GM18951 (cell line): ENCODE measurements around the gene CACNA1G.

Experiments used
- POLR2A ChIP-seq: IDR thresholded peaks from 4 replicates; pipeline ENCODE4 v1.6.1; 2011; ENCODE audit warnings: mild to moderate bottlenecking; ENCODE audit not compliant: insufficient read length, insufficient read depth; ENCODE audit errors: extremely low read depth
- in situ Hi-C: fragments of 300-500 bp; cut with MboI; formaldehyde crosslinking; loops from one replicate; pipeline ENCODE4 v1.12.0; 2022; ENCODE audit warnings: low sequenced_read_pairs, mixed read lengths, inconsistent platforms; ENCODE audit not compliant: unreplicated experiment

CACNA1G gene

GRCh38 chr17:50613007-50613992, 52.8 kb downstream of the CACNA1G start:
- TF ChIP-seq POLR2A: no peak
- in situ Hi-C loops: no loop called here

DNA sequence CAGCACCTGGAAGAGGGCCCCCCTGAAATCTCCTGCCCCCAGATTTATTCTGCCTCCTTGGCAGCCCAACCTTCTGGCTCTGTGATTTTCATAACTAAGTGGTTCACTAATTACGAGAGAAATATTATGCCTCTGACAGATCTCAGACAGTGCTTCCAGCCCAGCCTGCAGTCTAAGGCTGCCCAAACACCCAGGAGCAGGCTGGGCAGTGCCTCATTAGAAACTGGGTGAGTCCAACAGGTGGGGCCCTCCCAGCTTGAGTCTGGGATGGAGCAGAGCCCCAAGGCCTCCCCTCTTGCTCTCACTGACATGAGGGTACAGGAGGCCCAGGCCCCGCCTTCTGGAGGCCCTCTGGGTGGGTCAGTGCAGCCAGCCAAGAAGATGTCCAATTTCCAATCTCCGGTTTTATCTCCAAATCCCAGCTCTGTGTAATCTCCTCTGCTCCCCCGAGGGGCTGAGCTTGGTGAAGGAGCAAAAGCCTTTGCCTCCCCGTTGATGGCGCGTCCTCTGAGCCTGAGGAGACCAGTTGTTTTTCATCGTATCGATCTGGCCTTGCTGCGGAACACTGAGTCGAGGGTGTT, 54.0 kb downstream of the CACNA1G start:
- no peak for TF ChIP-seq POLR2A

GRCh38 chr17:50615828-50616227, 55.3 kb downstream of the CACNA1G start:
- in situ Hi-C loops: no loop called here
- TF ChIP-seq POLR2A: no peak

More for the DNA sequence above, 54.0 kb downstream of the CACNA1G start:
- in situ Hi-C loops: no loop called here

DNA sequence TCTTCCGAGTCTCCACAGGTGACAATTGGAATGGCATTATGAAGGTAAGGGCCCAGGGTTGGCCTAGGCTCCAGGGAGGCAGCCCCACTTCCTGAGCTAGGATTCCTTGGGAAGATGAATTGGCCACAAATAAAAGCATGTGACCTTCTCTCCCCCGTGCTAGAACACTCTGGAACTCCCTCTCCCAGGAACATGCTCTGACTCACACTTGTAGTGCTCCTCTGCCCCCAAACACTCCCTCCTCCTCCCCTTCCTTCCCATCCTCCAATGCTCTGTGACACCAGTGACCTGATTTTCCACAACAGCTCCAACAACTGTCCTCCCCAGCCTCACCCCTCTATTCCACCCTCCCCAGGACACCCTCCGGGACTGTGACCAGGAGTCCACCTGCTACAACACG, 57.8 kb downstream of the CACNA1G start:
- in situ Hi-C loops: no loop called here
- no peak for TF ChIP-seq POLR2A

- no peak for TF ChIP-seq POLR2A
- in situ Hi-C loops: no loop called here
These were observed 58.4 kb downstream of the CACNA1G start for GRCh38 chr17:50618941-50619340.

GRCh38 chr17:50619489-50619888, 59.0 kb downstream of the CACNA1G start:
- no peak for TF ChIP-seq POLR2A
- in situ Hi-C loops: no loop called here

- in situ Hi-C loops: no loop called here
- TF ChIP-seq POLR2A: no peak
These were observed 59.7 kb downstream of the CACNA1G start for GRCh38 chr17:50620237-50620636.

DNA sequence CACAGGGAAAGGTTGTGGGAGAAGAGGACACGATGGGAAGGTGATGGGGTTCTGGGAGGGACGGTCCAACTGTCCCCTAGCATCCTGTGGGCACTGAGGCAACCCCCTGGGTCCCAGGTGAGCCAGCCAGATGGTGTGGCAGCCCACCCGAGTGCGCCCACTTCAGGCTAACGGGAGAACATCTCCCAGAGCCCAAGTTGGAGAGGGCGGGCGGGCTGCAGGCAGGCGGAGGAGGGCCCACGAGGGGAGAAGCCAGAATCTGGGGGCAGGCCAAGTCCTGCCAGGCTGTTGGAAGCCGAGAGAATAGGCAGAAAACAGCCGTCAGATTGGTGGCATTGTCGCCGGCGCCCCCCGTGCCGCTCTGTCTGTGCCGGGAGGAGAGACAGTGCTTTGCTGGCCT, 60.3 kb downstream of the CACNA1G start:
- TF ChIP-seq POLR2A: no peak
- in situ Hi-C loops: no loop called here

DNA sequence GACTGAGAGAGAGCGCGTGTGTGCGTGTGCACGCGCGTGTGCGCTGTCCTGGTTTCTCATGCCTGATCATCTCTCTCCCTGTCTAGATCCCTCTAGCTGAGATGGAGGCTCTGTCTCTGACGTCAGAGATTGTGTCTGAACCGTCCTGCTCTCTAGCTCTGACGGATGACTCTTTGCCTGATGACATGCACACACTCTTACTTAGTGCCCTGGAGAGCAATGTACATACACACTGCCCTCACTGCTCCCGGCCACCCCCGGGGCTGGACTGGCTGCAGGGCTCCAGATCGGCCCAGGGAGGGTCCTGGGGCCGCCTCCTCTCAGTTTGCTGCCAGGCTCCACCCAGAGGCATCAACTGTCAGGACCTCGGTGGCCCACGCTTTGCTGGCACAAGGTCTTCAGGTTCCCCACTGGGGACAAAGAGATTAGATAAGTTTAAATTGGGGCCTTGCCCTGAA, 61.1 kb downstream of the CACNA1G start:
- in situ Hi-C loops: no loop called here
- TF ChIP-seq POLR2A: no peak

DNA sequence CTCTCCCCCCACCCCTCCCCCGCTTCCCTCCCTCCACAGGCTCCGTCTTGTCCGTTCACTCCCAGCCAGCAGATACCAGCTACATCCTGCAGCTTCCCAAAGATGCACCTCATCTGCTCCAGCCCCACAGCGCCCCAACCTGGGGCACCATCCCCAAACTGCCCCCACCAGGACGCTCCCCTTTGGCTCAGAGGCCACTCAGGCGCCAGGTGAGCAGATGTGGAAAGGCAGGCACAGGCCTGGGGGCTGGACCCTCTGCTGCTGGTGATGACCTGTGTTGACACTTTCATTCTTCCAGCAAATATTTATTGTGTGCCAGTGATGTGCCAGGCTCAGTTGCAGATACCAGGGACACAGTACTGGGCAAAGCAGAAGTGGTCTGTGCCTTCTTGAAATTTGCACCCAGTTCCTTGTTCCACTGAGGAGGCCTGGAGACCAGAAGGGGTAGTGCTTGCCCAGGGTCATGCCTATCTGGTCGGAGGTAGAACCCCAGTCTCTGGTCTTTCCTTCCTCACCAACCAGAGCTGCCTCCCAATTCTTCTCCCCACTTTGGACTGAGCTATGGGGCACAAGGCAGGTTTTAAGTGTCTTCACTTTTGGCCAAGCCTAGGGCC, 63.9 kb downstream of the CACNA1G start:
- no peak for TF ChIP-seq POLR2A
- in situ Hi-C loops: no loop called here

DNA sequence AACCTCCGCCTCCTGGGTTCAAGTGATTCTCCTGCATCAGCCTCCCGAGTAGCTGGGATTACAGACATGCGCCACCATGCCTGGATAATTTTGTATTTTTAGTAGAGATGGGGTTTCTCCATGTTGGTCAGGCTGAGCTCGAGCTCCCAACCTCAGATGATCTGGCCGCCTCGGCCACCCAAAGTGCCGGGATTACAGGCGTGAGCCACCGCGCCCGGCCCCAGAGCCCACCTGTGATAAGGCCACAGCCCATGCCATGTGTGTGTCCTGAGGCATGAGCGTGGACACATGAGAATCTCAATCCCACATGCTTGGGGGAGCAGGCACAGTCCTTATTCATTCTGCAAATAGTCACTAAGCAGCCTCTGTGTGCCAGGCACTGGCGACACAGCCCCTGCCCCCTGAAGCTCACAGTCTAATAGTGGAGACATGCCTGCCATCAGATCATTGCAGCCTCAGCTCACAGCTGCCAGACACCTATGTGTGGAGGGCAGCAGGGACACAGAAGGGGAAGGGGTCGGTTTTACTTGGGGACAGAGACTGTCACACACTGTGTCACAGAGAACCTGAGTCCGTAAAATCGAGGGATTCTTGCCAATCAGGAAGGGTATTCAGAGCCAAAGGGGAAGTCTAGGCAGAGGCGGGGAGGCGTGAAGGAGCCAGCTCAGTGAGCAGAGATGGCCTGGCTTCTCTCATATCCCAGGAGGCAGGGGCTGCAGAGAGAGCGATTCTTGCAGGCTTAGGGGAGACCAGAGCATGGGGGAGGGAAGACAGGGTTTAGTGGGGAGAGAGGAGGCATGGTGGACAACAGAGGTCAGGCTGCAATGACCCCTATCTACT, 64.7 kb downstream of the CACNA1G start:
- TF ChIP-seq POLR2A: no peak
- in situ Hi-C loops: no loop called here

DNA sequence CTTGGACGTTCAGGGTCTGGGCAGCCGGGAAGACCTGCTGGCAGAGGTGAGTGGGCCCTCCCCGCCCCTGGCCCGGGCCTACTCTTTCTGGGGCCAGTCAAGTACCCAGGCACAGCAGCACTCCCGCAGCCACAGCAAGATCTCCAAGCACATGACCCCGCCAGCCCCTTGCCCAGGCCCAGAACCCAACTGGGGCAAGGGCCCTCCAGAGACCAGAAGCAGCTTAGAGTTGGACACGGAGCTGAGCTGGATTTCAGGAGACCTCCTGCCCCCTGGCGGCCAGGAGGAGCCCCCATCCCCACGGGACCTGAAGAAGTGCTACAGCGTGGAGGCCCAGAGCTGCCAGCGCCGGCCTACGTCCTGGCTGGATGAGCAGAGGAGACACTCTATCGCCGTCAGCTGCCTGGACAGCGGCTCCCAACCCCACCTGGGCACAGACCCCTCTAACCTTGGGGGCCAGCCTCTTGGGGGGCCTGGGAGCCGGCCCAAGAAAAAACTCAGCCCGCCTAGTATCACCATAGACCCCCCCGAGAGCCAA, 65.6 kb downstream of the CACNA1G start:
- in situ Hi-C loops: no loop called here
- no peak for TF ChIP-seq POLR2A

DNA sequence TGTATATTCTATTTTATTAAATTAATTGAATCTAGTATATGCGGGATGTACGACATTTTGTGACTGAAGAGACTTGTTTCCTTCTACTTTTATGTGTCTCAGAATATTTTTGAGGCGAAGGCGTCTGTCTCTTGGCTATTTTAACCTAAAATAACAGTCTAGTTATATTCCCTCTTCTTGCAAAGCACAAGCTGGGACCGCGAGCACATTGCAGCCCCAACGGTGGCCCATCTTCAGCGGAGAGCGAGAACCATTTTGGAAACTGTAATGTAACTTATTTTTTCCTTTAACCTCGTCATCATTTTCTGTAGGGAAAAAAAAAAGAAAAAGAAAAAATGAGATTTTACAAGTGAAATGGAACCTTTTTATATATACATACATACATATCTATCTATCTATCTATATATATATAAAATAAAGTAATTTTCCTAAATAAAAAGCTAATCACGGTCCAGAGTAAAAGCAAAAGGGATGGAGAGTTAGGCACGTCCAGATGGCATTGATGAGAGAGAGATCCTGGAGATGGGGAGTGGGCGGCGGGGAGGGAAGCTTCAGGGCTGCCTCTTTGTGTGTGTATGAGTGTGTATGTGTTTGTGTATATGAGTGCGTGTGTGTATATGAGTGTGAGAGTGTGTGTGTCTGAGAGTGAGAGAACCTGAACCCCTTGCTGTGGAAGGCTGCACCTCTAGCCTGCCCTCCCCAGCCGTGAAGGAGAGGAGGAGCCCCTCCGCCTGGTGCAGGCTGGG, 66.7 kb downstream of the CACNA1G start:
- in situ Hi-C loops: no loop called here
- TF ChIP-seq POLR2A: no peak
